GM11168 (cell line): ENCODE results near the gene FAM168A.

Experiments used
- in situ Hi-C: fragments of 300-500 bp; cut with MboI; formaldehyde crosslinking; loops from one replicate; pipeline ENCODE4 v1.12.0; 2022; ENCODE audit warnings: low sequenced_read_pairs; ENCODE audit not compliant: unreplicated experiment

The FAM168A gene

GRCh38 chr11:73564903-73565302 lies 33.0 kb downstream of the FAM168A start:
- in situ Hi-C loops = no loop called here

GRCh38 chr11:73563539-73564200 lies 34.2 kb downstream of the FAM168A start:
- in situ Hi-C loops = no loop called here

DNA sequence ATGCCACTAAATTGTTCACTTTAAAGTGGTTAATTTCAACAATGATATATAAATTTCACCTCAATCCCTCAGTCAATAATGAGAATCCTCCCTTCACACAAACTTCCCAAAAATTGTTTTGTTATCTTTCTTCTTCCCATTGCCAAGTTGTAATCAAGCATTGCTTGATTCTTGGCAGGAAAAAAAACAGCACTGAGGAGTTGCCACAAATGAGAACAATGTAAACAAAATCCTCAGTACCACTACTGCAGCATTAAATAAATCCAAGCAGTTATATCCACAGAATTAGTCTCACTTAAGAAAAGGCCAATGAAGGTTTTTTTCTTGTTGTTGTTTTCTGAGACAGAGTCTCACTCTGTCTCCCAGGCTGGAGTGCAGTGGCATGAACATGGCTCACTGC lies 38.2 kb downstream of the FAM168A start:
- in situ Hi-C loops = no loop called here

- in situ Hi-C loops = no loop called here
These were observed 40.9 kb downstream of the FAM168A start for GRCh38 chr11:73556966-73557365.

- in situ Hi-C loops = no loop called here
These were observed 42.3 kb downstream of the FAM168A start for GRCh38 chr11:73555615-73556014.

- in situ Hi-C loops = no loop called here
These were observed 43.1 kb downstream of the FAM168A start for GRCh38 chr11:73554671-73555320.

DNA sequence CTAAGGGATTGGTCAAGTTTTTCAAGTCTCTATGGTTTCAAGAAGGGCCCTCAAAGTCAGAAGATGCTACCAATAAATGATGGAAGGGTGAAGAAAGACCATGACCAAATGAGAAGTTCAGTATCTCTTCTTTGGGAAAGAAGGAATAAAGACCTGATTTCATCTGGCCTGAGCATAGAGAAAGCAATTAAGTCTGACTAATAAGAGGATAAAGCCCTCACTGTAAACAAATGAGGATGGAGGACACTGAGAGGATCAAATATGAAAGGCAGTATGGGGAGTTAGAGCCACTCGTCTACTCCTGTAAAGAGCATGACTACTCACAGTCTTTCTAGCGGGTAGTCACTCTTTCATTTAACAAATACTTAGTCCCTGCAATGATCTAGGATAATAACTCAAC lies 44.6 kb downstream of the FAM168A start:
- in situ Hi-C loops = no loop called here

- in situ Hi-C loops = no loop called here
These were observed 46.2 kb downstream of the FAM168A start for GRCh38 chr11:73551677-73552076.

DNA sequence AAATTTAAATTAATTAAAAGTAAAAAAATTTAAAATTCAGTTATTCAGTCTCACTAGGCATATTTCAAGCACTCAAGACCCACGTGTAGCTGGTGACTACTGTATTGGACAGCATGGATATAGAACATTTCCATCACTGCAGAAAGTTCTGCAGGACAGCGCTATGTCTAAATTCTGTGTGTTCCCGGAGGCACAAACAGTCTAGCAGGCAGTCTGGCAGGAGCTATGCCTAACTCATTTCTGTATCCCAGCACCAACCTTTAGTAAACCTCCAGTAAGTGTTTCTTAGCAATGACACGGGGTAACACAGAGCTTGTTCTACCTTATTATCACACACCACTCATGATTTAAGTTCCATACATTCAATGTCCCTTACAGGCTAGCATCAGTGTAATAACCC lies 48.5 kb downstream of the FAM168A start:
- in situ Hi-C loops = no loop called here

DNA sequence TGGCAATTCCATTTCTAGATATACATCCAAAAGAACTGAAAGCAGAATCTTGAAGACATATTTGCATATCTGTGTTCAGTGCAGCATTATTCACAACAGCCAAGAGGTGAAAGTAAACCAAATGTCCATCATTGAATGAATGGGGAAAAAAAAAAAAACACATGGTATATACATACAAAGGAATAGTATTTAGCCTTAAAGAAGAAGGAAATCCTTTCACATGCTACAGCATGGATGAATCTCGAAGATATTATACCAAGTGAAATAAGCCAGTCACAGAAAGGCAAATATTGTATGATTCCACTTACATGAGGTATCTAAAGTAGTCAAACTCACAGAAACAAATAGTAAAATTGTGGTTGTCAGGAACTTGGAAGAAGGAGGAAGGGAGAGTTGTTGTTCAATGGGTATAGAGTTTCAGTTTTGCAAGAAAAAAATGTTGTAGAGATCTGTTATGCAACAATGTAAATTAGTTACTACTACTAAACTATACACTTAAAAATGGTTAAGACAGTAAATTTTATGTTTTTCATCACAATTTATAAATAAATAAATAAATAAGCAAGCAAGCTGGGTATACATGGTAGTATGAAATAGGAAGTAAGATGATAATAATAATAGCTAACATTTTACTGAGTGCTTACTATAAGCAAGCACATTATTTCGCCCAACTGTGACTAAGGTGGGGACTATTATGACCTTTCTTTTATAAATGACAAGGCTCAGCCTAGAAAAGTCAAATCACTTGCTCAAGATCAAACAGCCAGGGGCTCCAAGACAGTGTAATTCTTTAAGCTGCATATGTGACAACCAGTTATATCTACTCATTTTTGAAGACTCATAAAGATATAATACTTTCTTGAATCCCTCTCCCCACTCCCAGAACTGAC lies 50.0 kb downstream of the FAM168A start:
- in situ Hi-C loops = no loop called here

GRCh38 chr11:73542175-73542574 lies 55.7 kb downstream of the FAM168A start:
- in situ Hi-C loops = no loop called here

- in situ Hi-C loops = no loop called here
These were observed 58.3 kb downstream of the FAM168A start for GRCh38 chr11:73539506-73540084.

DNA sequence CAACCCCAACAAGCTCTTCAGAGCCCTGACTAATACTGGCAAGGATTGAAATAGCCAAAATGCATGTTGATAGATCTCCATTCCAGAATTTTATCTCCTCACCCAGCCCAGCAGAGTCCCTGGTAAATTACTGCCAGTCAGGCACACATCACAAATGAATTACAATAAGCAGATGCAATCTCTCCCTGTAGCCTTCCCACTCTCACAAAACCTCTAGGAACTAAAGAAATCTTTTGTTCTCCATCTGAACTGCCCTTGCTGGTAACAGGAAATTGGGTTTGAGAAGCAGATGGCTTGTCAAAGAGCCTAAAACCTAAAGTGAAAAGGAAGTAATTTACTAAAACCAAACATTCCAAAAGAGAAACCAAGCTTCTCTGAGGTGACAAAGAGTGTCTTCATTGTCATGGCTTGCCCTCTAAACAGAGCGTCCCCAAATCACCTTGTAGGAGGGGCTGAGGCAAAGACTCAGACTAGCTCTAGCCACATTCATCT lies 59.5 kb downstream of the FAM168A start:
- in situ Hi-C loops = no loop called here

DNA sequence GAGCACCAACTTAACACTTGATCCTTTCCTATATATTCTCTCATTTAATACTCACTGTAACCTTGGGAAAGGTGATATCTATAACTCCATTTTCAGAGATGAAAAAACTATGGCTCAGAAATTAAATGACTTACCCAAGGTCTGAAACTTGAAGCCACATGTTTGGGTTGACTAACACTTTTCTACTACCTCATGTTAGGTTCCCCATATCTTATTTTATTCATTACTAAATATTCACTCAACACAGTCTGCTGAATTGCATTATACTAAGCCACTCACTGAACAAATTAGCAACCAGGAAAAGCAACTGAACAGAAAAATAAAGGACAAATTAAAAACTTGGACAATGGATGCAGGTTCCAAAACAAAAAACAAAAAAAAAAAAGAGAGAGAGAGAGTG lies 59.9 kb downstream of the FAM168A start:
- in situ Hi-C loops = no loop called here

- in situ Hi-C loops = no loop called here
These were observed 61.0 kb downstream of the FAM168A start for GRCh38 chr11:73536961-73537360.

DNA sequence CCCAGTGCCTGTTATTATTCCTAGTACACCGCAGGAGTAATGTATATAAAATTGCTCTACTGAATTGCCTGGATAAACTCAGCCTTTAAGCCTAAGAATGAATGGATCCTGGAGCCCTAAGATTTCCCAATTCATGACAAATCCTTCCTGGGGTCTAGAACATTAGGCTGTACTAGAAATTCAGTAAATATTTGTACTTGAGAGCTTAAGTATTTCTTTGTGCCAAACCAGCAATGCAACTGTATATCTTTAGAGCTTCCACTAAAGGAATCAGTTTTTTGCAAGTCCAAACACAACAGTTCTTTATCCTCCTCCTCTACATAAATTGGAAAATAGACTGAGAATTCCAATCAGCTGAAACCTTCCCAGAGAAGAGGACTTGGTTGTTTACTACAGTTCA lies 65.6 kb downstream of the FAM168A start:
- in situ Hi-C loops = no loop called here

GRCh38 chr11:73531386-73531785 lies 66.5 kb downstream of the FAM168A start:
- in situ Hi-C loops = no loop called here

GRCh38 chr11:73530109-73530508 lies 67.8 kb downstream of the FAM168A start:
- in situ Hi-C loops = no loop called here

DNA sequence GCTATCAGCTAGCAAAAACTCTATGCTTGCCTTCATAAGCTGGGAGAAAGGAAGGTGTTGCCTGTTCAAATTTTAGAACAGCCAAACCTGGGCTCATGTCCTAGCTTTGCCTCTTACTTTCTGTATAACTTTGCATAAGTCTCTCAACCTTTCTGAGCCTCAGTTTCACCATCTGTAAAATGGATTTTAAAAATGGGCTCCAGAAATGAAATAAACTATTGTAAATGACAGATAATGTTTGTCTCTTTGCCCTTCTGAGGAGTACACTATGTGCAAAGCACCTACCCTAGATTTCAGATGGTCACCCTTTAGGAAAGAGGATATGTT lies 68.7 kb downstream of the FAM168A start:
- in situ Hi-C loops = no loop called here

GRCh38 chr11:73528483-73529203 lies 69.3 kb downstream of the FAM168A start:
- in situ Hi-C loops = no loop called here
